Gastrocnemius medialis (tissue), 4 donors: Measurements from ENCODE around the gene ZBTB7C. TPM values are rescaled to one million over a fixed set of nuclear protein-coding genes. Genes with fewer than 3 reads are reported as not detected.

Source experiments
- ATAC-seq, 2 donors: fragments of 150-250 bp; one replicate each; pipeline ENCODE4 v1.9.1; 2016
- DNase-seq, 2 donors: peaks; one replicate each; pipeline ENCODE4 v3.0.0-alpha.2; 2019
- H3K27ac ChIP-seq, 4 donors: fragments of 200-600 bp; sonication (generic); 1 replicate in 1 of 4; 2 replicates in 3 of 4; pipeline ENCODE4 v1.5.1; 2016 to 2018; ENCODE audit warnings: mild to moderate bottlenecking in 2 of 4, moderate library complexity in 1 of 4
- H3K27me3 ChIP-seq, 3 donors: fragments of 200-600 bp; sonication (generic) in 2 of 3; 1 replicate in 1 of 3; 2 replicates in 2 of 3; pipeline versions ENCODE4 v1.5.1 to v1.6.0; 2016 to 2019; ENCODE audit warnings: mild to moderate bottlenecking in 1 of 3, moderate library complexity in 1 of 3
- H3K36me3 ChIP-seq, 2 donors: fragments of 200-600 bp; sonication (generic) in 1 of 2; one replicate each; pipeline ENCODE4 v1.5.1; 2017 to 2018
- H3K4me1 ChIP-seq, 2 donors: fragments of 200-600 bp; sonication (generic) in 1 of 2; one replicate each; pipeline ENCODE4 v1.5.1; 2016 to 2017; ENCODE audit warnings: mild to moderate bottlenecking in 2 of 2
- H3K4me3 ChIP-seq, 4 donors: fragments of 200-600 bp; sonication (generic) in 3 of 4; 1 replicate in 1 of 4; 2 replicates in 3 of 4; pipeline ENCODE4 v1.5.1; 2016 to 2019; ENCODE audit warnings: mild to moderate bottlenecking in 2 of 4
- H3K9me3 ChIP-seq, 3 donors: fragments of 200-600 bp; sonication (generic) in 2 of 3; 1 replicate in 1 of 3; 2 replicates in 2 of 3; pipeline ENCODE4 v1.5.1; 2016 to 2019
- CTCF ChIP-seq, 5 experiments: fragments of 450-650 bp in 3 of 5; fragments of 200-600 bp in 2 of 5; sonication (generic) in 2 of 5; IDR thresholded peaks in 4 of 5; conservative IDR thresholded peaks in 1 of 5; 1 replicate in 4 of 5; 2 replicates in 1 of 5; pipeline ENCODE4 v1.5.1; 2016 to 2019; ENCODE audit warnings: antibody characterized with exemption in 5 of 5, mild to moderate bottlenecking in 3 of 5, moderate library complexity in 3 of 5
- POLR2A ChIP-seq, 2 donors: fragments of 450-650 bp; IDR thresholded peaks; one replicate each; pipeline ENCODE4 v1.6.1; 2017; ENCODE audit warnings: antibody characterized with exemption in 2 of 2, mild to moderate bottlenecking in 2 of 2, moderate library complexity in 2 of 2
- in situ Hi-C, 4 donors: fragments of 200-750 bp; cut with MboI; loops; one replicate each; pipeline versions ENCODE4 v1.15.0 to v1.8.0; 2017; ENCODE audit warnings: low sequenced_read_pairs in 4 of 4
- intact Hi-C: fragments of 100-400 bp; cut with DNase I; formaldehyde crosslinking; loops from one replicate; pipeline ENCODE4 v1.15.1; 2023; ENCODE audit warnings: low total_unique reads
- total RNA-seq, 4 donors: library from RNA; depleted of rRNA; stranded (reverse); fragments of >200 nt; gene quantifications; one replicate each; pipeline versions ENCODE4 v1.1.0 to v1.2.3, GENCODE V29; 2016

Gene ZBTB7C
- total RNA-seq, 4 donors from 2014 or later: 0.53 to 12.3 (median 1.1) TPM

DNA sequence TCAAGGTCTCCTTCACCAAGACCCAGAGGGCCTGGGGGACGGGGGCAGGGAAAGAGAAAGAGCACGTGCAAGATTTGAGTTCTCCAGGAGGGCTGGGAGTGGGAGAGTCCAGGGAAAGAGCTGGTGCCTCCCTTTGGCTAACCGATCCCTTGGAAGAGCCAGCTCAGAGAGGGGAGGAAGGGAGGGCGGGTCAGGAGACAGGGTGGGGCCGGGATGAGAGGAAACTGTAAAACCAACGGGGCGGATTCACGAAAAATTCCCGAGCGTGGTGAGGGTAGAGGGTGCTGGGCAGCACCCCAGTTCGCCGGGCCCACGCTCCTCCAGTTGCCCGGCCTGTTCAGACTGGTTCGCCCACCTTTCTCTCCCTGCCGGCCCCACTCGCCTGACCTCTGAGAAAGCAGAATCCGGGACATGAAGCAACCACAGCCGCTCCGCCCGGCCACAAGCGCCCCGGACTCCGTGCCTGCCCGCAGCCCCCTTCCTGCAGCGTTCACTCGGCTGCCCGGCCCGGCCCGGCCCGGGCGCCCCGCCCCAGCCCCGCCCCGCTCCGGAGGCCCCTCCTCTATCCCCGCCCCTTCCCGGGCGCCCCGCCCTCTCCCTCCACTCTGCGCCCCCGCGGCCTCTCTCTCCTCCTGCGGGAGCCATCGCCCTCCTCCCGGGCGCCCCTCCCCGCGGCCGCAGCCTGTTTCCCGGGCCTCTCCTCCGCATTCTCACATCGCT, 247.8 kb downstream of the ZBTB7C start:
- H3K4me3 ChIP-seq: peak overlapping the region; percentile 50 to 83 (median 67)
- H3K9me3 ChIP-seq: no peaks in the 10 kb centered on the region
- peak; percentile 91 to 92 for ATAC-seq
- DNase-seq: peak; percentile 48 to 67
- no peaks in the 10 kb centered on the region for H3K27me3 ChIP-seq
- TF ChIP-seq CTCF (IDR thresholded peaks at IDR 0.05 in 4 of 5, conservative IDR thresholded peaks at IDR 0.05 in 1 of 5) (no peak), POLR2A (IDR thresholded peaks at IDR 0.05) (peak in 1 of 2 donors; percentile 14)
- in situ Hi-C loops (loop anchor here in 1 of 4 donors (25.0 kb wide), 1 partner anchor 251 kb away; the partner anchor contains the start of gene ZBTB7C), intact Hi-C loops (loop anchor here (5.0 kb wide), 2 partner anchors 246 to 381 kb away; partner anchors contain the start of gene ZBTB7C)
- no peaks in the 10 kb centered on the region for H3K36me3 ChIP-seq
- H3K4me1 ChIP-seq: peaks cover 0 to 4% of the 10 kb centered on the region in 2 donors
- peak overlapping the region; percentile 47 to 80 (median 65) for H3K27ac ChIP-seq

DNA sequence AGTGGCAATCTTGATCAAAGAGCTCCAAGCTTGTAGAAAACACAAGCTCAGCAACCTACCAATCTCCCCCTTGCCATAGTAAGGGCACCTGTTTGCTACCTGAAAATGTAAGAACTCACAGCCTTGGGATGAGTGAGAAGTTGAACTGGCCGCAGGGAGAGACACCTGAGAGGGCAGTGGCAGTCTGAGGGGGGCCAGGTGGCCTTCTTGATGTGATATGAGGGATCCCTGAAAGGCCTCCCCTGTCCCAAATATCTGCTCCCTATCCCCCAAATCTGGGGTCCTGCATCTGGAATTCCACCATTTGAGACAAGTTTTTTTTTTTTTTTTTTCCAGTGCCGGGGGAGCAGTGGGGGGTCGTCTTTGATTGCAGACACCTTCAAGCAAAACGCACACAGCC, 248.6 kb downstream of the ZBTB7C start:
- ATAC-seq: no peak
- Histone ChIP-seq H3K4me3 (peak overlapping the region in 1 of 4 donors; percentile 83), H3K9me3 (no peaks in the 10 kb centered on the region), H3K27ac (peak overlapping the region in 3 of 4 donors; percentile 58 to 80 (median 72)), H3K36me3 (no peaks in the 10 kb centered on the region), H3K27me3 (no peaks in the 10 kb centered on the region), H3K4me1 (peaks cover 0 to 4% of the 10 kb centered on the region in 2 donors)
- DNase-seq: peak in 1 of 2 donors; percentile 7
- intact Hi-C loops: loop anchor here (5.0 kb wide), 2 partner anchors 247 to 382 kb away; partner anchors contain the start of gene ZBTB7C
- TF ChIP-seq POLR2A (IDR thresholded peaks at IDR 0.05): no peak
- no peak for TF ChIP-seq CTCF (IDR thresholded peaks at IDR 0.05 in 4 of 5, conservative IDR thresholded peaks at IDR 0.05 in 1 of 5)
- in situ Hi-C loops: loop anchor here in 1 of 4 donors (25.0 kb wide), 1 partner anchor 252 kb away; the partner anchor contains the start of gene ZBTB7C

DNA sequence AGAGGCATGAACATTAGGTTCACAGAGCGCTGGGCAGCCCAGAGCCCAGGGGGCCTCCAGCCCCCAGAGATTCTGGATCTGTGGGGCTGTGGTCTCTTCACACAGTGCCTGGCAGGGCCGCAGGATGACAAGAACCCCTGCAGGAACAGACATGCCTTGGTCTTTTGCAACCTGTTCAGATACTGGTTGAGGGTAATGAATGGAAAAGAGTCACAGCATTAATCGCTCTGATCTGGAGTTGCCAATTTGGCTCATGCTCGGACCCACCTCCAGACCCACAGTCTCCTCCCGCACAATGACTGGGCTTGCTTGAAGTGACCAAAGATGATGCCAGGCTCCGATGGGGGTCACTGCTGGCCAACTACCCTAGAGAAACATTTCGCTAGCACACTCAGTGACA, 249.4 kb downstream of the ZBTB7C start:
- DNase-seq (peak in 1 of 2 donors; percentile 8), ATAC-seq (no peak)
- Histone ChIP-seq H3K9me3 (no peaks in the 10 kb centered on the region), H3K36me3 (no peaks in the 10 kb centered on the region), H3K27me3 (no peaks in the 10 kb centered on the region), H3K4me1 (peaks cover 0 to 4% of the 10 kb centered on the region in 2 donors), H3K27ac (no peak overlapping the region), H3K4me3 (no peak overlapping the region)
- TF ChIP-seq CTCF (IDR thresholded peaks at IDR 0.05 in 4 of 5, conservative IDR thresholded peaks at IDR 0.05 in 1 of 5) (no peak), POLR2A (IDR thresholded peaks at IDR 0.05) (no peak)
- intact Hi-C loops (loop anchor here (5.0 kb wide), 2 partner anchors 247 to 382 kb away; partner anchors contain the start of gene ZBTB7C), in situ Hi-C loops (loop anchor here in 1 of 4 donors (25.0 kb wide), 1 partner anchor 252 kb away; the partner anchor contains the start of gene ZBTB7C)

DNA sequence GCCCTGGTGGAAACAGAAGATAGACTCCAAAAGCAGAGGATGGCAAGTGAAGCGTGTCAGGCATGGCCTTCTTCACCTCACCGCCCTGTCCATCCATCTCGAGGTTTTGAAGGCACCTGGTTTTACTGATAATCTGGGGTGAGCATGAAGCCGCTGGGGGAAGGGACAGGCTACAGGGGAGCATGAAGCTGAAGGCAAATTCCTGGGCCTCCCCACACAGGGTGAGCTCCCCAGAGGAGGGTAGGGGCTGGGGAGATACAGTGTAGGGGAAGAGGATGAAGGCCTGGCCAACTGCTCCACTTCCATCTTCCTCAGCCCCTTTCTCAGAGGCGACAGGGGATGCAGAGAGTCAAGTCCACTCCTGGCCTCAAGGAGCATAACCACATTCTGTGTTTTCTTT, 250.5 kb downstream of the ZBTB7C start:
- in situ Hi-C loops (loop anchor here in 1 of 4 donors (25.0 kb wide), 1 partner anchor 254 kb away; the partner anchor contains the start of gene ZBTB7C), intact Hi-C loops (no loop called here)
- ATAC-seq (no peak), DNase-seq (no peak)
- no peak for TF ChIP-seq POLR2A (IDR thresholded peaks at IDR 0.05)
- no peak for TF ChIP-seq CTCF (IDR thresholded peaks at IDR 0.05 in 4 of 5, conservative IDR thresholded peaks at IDR 0.05 in 1 of 5)
- Histone ChIP-seq H3K4me3 (no peak overlapping the region), H3K36me3 (no peaks in the 10 kb centered on the region), H3K4me1 (peaks cover 0 to 4% of the 10 kb centered on the region in 2 donors), H3K27ac (no peak overlapping the region), H3K27me3 (no peaks in the 10 kb centered on the region), H3K9me3 (no peaks in the 10 kb centered on the region)
